SK-N-DZ (cell line): Measurements from ENCODE around the gene SERPINC1.
"Not testable (repeated sequence)": the region's sequence is repeated elsewhere in the genome, so short reads cannot be mapped to it uniquely, and the experiment has no call there.

Experiments used
- DNase-seq: peaks from one replicate; pipeline ENCODE4 v3.0.0-alpha.2; 2015; ENCODE audit warnings: low spot score

Gene SERPINC1

DNA sequence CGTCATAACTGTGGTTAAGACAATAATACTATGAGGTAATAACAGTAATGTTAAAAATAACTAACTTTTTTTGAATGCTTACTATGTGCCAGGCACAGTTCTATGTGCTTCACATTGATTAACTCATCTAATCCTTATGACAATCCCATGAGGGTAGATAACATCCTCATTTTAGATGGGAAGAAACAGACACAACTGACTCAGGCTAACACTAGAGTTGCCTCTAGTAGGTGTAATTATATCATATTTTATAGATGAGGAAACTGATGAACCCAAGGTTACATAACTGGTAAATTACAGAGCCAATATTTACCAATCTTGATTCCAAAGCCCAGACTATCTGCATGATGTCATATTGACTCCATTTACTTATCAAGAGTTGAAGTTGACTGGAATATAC is 23.5 kb downstream of the SERPINC1 start:
- DNase-seq, result no peak

DNA sequence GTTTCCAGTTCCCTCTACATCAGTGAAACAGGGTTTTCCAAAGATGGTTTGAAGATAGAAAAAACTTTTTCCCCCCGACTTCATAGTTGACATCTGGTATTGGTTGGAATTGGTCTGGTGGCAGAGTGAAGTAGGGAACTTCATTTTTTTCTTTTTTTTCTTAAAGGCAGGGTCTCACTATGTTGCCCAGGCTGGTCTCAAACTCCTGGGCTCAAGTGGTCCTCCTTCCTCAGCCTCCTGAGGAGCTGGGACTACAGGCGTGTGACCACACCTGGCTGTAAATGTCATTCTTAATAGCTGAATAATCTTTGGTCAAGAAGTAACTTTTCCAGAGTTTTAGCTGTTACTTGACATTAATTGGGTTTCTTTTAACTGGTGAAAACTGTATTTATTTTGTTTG is 27.2 kb downstream of the SERPINC1 start:
- DNase-seq, result no peak

DNA sequence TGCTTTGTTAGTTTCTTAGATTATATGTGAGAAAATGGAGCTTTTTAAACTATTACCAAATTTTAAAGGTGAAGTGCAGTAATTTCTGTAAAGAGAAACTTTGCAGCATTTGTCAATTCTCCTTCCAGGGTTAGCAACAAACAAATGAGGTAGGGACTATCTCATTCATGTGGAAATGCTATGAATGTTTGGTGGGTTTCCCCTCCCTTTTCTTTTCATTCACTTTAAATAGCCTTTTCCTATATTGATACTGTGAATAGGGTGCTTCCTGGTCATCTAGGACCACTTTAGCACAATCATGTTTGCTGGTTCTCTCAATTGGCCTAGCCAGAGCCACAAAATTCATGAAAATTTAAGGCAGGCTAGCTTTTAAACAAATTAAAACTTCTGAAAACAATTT is 28.4 kb downstream of the SERPINC1 start:
- no peak for DNase-seq

DNA sequence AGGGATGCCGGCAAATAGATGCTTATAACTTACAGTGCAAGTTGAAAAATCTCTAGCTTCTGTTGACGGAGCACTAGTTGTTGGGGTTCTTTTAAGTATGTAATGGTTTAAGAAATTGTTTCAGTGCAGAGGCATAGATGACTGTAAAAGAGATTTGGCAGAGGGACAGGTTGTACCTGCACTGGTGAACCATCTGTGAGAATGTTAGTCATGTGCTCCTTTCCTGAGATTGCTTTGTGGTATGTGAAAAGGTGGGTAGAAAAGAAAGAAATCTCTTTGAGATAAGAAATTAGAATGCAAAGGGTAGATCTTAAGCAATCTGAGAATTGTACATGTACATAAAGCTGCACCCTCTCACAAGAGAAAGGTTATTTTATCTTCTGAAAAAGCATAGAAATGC is 29.5 kb downstream of the SERPINC1 start:
- DNase-seq, result no peak

DNA sequence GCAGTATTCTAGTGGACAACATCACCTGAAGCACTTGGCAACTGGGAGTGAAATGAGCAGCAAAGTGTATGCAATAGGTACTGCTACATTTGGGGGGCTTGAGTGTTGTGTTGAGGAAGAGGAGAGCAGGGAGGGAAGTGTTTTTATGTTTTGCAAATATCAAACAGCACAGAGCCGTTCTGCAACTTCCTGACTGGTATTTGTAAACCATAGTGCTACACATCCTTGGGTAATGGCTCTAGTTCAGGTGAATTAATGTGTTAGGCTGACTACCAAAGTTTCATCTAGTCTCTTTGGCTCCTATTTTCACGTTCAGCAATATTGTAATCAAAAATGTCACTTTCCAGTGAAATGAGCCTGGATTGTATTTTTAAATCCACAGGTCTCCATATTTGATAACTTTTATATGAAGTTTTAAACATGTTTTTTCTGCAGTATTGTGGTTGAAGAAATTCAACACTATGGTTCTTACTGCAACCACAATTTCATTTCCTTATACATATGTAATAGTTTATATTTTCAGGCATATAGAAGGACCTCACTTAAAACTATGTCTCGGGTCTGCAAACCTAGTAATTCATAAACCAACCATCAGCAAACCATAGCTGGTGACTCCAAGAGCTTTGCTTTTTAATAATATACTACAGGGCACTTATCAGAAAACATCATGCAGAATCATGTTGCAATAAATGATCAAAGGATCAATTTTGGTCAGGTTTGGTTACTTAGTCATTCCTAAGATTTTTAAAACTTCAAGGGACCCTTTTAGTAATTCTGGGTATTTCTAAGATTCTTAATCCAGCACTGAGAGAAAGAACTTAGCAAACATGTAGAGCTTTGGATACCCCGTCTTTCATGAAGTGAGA is 30.1 kb downstream of the SERPINC1 start:
- DNase-seq, result no peak

DNA sequence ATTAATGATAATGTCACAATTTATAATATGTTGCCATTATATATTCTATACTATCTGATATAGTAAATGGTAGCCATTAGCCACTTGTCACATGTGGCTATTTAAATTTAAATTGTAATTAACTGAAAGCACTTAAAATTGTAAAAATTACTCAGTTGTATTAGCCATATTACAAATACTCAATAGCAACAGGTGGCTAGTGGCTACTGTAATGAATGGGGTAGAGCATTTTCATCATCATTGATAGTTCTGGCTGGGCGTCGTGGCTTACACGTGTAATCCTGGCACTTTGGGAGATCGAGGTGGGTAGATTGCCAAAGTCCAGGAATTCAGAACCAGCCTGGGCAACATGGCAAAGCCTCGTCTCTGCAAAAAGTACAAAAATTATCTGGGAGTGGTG is 32.4 kb downstream of the SERPINC1 start:
- no peak for DNase-seq

DNA sequence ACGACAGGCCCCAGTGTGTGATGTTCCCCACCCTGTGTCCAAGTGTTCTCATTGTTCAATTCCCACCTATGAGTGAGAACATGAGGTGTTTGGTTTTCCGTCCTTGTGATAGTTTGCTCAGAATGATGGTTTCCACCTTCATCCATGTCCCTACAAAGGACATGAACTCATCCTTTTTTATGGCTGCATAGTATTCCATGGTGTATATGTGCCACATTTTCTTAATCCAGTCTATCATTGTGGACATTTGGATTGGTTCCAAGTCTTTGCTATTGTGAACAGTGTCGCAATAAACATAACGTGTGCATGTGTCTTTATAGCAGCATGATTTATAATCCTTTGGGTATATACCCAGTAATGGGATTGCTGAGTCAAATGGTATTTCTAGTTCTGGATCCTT is 36.0 kb downstream of the SERPINC1 start:
- DNase-seq, result not testable (repeated sequence)

DNA sequence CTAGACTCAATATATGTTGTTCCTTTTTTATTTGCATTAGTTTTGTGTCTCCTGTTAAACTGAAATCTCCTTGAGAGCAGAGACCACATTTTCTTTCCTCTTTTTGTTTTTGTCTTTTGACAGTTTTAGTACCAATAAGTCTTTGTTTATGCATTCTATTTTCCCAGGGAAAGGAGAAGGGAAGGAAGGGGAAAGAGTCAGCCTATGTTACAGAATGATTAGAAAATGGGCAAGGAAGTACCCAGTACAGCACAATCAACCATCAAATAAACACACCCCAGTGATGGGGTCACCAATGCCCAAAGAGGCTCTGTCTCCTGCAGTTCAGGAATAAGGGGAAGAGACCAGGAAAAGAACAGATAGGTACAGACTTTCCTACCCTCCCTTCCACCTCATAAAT is 38.9 kb downstream of the SERPINC1 start:
- DNase-seq, result no peak

DNA sequence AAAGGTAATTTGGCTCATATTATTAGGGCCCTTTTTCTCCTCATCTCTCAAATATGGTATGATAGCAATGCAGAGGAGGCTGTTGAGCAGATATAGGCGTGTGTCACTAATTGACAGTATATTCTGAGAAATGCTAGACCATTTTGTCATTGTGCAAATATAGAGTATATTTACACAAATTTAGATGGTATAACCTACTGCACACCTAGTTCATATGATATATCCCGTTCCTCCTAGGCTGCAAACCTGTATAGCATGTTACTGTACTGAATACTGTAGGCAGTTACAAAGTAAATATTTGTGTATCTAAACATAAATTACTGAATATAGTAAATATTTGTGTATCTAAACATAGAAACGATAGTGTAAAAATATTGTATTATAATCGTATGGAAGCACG is 40.4 kb downstream of the SERPINC1 start:
- DNase-seq, result no peak

DNA sequence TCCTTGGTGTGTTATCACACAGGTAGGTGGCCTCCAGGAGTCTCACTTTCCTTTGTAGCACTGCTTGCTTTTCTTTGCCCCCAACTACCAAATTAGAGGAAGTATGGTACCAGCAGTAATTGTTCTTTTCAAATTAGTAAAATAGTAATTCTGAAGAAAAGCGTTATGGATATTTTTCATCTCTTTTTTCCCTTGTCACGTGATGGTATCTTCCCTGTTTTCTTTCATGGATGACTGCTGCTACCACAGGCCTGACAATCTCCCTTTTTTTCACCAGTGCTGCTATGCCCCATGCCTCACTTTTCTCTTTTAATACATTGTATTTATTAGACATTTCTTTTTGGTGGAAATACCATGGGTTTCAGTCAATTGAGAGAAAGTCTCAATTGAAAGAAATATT is 45.6 kb downstream of the SERPINC1 start:
- no peak for DNase-seq

DNA sequence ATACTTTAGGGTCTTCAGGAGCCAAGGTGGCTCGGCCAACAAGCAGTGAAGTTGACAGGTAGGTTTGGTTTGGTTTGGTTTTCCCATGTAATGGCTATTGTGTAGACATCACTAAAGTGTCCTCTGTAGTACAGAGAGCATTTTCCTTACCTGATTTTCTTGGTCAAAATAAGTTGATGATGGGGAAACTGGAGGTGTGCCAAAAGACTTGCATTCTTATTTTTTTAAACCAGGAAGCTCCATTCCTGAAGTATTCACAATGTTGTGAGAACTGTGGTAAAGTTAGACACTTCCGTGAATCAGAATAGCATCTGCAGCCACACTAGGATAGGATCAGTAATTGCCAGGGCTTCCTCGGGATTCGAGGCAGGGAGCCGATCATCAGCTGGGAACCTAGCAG is 46.0 kb downstream of the SERPINC1 start:
- DNase-seq, result no peak

DNA sequence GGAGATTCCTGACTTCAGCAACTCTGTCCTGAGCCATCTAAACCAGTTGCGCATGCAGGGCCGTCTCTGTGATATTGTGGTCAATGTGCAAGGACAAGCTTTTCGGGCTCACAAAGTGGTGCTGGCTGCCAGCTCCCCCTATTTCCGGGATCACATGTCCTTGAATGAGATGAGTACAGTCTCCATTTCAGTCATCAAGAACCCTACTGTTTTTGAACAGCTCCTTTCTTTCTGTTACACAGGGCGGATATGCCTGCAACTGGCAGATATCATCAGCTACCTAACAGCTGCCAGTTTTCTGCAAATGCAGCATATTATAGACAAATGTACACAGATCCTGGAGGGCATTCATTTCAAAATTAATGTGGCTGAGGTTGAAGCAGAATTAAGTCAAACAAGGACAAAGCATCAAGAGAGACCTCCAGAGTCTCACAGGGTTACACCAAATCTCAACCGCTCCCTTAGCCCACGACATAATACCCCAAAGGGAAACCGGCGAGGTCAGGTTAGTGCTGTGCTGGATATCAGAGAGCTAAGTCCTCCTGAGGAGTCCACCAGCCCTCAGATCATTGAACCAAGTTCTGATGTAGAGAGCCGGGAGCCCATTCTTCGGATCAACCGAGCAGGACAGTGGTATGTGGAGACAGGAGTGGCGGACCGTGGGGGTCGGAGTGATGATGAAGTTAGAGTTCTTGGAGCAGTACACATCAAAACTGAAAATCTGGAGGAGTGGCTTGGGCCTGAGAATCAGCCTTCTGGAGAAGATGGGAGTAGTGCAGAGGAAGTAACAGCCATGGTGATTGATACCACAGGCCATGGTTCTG is 46.7 kb downstream of the SERPINC1 start:
- no peak for DNase-seq

DNA sequence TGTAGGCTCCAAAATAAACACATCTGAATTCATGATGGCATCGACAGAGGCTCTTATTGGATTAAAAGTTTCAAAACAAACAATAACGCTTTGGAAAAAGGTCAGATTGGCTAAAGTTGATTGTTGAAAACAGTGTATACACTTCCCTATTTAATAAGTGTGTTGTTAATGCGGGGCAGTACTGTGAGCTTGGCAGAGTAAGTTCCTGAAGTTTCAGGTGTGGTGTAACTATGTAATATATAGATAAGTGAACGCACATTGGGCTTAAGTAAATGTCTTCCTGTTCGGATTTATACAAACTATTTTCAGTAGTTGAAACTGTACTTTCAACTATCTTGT is 48.1 kb downstream of the SERPINC1 start:
- no peak for DNase-seq

DNA sequence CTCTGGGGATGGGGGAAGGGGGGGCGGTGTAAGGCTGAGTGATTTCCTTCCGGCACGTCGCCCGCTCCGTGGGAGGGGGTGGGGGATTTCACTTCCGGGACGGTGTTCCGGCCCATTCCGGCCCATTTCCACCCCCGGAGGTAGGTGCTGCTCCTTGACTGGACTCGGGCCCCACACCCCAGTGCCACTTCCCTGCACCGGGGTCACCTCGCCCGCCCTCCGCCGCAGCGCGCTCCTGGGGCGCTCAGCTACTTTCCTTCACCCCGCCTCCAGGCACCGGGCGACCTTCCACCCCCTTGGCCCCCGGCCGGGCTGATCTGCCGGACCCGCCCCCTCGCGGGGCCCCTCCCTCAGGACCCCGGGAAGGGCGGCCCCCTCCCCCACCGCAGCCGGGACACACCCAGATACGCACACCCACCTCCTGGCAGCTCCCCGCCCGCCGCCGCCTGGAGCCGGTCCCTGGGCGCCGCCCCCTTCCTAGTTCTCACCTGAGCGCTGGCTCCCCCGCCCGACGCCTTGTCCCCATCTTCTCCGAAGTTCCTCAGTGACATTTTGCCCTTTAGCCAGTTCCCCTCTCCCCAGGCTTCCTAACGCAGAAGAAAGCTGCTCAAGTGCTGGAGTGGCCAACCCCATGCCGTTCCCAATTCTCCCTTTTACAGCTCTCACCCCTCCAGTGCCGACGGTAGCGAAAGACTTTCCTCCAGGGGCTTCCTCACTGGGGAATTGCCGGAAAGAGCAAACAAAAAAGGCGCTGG is 48.7 kb downstream of the SERPINC1 start, which contains the start of gene ZBTB37:
Gene ZBTB37 (plus strand): TSS at position 115 of the 755 bp plus-strand sequence. CDS start 1,846 bp downstream, outside the sequence.
- peak; percentile 85 for DNase-seq

DNA sequence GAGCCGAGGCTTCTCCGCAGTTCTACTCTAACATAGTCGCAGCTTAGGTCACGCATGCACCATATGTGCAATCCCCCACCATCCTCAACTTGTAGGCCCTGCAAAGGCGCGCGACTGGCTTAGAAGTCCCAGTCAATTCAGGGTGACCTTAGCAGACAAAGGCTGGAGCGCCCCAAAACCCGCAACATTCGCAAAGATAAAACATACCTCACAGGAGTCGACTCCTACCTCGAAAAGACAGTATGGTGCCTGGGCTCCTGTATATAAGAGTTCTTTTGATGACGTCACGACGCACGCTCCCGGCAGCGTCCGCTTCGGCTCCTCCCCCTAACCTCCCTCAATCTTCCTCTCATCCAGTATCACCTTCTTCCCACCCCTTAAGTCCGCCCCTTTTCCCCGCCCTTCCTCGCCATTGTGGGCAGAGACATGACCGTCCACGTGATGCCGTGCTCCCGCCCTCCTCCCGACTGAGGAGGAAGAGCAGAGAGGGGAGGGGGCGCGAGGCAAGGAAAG is 49.3 kb downstream of the SERPINC1 start, which contains the start of gene GAS5:
Gene GAS5 (minus strand): TSS at position 237 of the 513 bp plus-strand sequence.
- DNase-seq, result peak; percentile 99

DNA sequence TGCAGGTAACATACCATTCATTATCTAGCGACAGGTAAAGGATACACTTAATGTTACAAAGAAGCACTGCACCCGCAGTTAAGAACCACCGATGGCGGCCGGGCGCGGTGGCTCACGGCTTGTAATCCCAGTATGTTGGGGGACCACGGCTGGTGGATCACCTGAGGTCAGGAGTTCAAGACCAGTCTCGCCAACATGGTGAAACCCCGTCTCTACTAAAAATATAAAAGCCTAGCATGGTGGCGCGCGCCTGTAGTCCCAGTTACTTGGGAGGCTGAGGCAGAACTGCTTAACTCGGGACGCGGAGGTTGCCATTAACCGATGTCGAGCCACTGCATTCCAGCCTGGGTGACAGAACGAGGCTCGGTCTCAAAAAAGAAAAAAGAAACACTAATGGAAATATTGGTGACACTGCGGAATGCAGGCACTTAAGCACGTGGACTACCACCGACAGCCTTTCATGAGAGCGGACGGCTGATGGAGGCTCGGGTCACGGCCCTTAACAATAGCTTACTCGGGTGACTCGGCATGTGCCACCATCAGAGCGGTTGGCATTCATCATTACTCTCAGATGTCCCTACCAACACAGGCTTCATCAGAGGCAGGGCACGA is 49.9 kb downstream of the SERPINC1 start:
- no peak for DNase-seq

DNA sequence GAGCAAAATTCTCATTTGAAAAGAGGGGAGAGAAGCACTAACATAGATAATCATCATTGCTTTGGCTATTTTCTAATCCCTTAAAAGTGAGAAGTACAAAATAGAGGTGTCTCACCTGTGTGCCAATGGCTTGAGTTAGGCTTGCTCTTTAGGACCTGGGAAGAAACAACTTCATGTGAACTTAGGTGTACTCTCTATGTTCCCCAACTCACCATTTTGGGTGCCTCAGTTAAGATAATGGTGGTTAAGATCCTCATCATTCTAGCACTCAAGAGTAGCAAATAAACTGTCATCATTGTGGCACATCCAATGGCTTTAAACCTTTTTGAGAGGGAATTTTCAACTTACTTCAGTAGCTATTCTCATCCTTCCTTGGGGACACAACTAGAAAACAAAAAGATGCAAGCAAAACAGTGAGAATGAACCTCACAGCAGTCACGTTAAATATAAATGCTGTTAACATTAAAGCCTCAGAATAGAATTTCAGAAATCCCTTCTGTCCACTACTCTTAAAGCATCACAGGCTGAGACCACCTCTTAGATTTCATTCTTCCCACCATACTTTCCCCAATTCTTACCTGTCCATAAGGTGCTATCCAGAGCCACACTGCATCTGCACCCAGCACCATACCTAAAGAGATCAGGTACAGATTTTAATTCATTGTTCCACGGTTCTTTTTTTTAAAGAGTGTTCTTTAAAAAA is 50.6 kb downstream of the SERPINC1 start:
- DNase-seq, result no peak

DNA sequence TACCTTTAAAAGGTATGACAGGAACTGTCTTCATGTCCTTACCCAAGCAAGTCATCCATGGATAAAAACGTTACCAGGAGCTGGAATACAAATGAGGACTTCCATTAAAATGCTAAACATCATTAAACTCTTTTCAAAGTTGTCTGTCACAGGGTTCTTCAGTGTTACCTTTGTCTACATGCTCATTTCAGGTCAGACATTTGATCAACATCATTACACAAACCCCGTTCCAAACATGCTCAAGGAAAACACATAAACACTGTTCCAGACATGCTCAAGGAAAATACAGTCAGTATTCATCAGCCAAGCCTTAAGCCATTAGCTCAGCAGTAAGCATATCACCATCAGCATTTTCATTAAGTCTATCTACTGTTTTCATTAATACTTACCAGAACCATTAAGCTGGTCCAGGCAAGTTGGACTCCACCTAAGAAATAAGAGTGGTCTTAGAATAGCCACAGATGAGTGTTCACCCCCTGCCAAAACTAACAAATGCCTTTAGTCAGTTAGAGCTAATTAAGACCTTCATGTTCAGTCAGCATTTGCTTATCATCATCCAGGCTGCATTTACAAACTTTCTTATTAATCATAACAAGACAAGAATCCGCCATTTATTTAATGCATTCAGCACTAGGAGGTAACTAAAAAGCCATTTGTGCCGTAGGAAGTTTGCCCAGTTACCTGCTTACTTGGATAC is 51.5 kb downstream of the SERPINC1 start:
- DNase-seq, result no peak

DNA sequence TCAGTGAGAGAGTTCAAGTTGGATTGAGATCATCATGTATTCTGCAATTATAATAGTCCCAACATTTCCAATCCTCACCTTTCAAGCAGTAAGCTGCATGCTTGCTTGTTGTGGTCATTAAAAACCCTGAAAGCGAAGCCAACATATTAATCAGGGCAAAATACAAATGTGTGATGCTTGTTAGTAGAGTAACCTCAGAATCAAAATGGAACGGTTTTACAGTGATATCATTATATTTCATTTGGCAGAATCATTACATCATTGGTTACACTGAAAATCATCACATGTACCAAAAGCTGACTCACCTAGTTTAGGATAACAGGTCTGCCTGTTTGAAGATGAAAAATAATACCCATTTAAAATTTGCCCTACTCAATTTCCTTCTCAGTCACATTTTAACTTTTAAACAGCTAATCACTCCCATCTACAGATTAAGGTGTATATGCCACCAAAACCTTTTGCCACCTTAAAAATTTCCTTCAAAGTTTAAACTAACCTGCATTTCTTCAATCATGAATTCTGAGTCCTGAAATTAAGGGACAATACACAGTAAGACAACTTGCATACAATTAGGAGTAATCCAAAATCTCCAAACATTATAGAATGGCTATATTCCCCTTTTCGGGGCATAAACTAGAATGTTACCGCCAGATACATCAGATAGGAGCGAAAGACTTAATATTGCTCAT is 52.8 kb downstream of the SERPINC1 start:
- no peak for DNase-seq
